ENCODE measurements around the gene GRK5. TPM values are rescaled to one million over a fixed set of nuclear protein-coding genes. Genes with fewer than 3 reads are reported as not detected.

Gene GRK5
- total RNA-seq, 1 experiment from 2014 or later, result 4.8 TPM

DNA sequence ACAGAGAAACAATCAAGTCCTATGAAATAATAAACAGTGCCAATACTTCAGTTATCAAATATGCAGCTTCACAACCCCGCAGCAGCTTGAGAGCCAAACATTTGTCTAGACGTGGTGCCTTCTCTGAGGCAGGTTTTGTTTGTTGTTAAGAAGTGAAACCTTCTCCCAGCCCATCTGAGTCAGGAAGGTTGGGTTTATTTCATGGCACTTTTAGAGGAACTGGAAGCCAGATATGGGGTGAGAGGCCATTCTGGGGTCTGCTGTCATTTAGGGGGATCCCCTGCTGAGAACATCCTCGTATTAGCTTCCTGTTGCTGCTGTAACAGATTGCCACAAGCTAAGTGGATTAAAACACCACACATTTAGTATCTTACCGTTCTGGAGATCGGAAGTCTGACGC is 113.6 kb downstream of the GRK5 start:
- no peak for DNase-seq
- Histone ChIP-seq H3K4me3 (no peak overlapping the region), H3F3A (ENCODE audit: insufficient read depth, low read depth) (peaks cover 23% of the 10 kb centered on the region), H3K27me3 (ENCODE audit: insufficient read depth, low read depth) (no peaks in the 10 kb centered on the region), H3K27ac (no peak overlapping the region), H3K9me2 (ENCODE audit: insufficient read depth) (no peaks in the 10 kb centered on the region), H3K9me3 (ENCODE audit: insufficient read depth, low read depth) (no peaks in the 10 kb centered on the region), H3K4me2 (no peak overlapping the region), H3K79me2 (ENCODE audit: low read depth) (no peaks in the 10 kb centered on the region), H4K20me1 (ENCODE audit: insufficient read depth) (no peaks in the 10 kb centered on the region), H2AFZ (no peak overlapping the region), H3K36me3 (ENCODE audit: low read depth) (no peaks in the 10 kb centered on the region), H3K4me1 (replicated peaks; ENCODE audit: insufficient read depth) (peaks cover 28% of the 10 kb centered on the region)
- BruUV-seq (replicated peaks), result no TSS peak
- POLR2A ChIA-PET (ENCODE audit: unreplicated experiment), result no interaction called here
- intact Hi-C loops (cut with micrococcal nuclease; ENCODE audit: unreplicated experiment), result no loop called here
- no peak for TF ChIP-seq EZH2 (IDR thresholded peaks at IDR 0.05; ENCODE audit: low read depth)
- TF ChIP-seq, protein P1, sequence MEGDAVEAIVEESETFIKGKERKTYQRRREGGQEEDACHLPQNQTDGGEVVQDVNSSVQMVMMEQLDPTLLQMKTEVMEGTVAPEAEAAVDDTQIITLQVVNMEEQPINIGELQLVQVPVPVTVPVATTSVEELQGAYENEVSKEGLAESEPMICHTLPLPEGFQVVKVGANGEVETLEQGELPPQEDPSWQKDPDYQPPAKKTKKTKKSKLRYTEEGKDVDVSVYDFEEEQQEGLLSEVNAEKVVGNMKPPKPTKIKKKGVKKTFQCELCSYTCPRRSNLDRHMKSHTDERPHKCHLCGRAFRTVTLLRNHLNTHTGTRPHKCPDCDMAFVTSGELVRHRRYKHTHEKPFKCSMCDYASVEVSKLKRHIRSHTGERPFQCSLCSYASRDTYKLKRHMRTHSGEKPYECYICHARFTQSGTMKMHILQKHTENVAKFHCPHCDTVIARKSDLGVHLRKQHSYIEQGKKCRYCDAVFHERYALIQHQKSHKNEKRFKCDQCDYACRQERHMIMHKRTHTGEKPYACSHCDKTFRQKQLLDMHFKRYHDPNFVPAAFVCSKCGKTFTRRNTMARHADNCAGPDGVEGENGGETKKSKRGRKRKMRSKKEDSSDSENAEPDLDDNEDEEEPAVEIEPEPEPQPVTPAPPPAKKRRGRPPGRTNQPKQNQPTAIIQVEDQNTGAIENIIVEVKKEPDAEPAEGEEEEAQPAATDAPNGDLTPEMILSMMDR (conservative IDR thresholded peaks at IDR 0.05), result no peak
- CTCF ChIA-PET, result no interaction called here

DNA sequence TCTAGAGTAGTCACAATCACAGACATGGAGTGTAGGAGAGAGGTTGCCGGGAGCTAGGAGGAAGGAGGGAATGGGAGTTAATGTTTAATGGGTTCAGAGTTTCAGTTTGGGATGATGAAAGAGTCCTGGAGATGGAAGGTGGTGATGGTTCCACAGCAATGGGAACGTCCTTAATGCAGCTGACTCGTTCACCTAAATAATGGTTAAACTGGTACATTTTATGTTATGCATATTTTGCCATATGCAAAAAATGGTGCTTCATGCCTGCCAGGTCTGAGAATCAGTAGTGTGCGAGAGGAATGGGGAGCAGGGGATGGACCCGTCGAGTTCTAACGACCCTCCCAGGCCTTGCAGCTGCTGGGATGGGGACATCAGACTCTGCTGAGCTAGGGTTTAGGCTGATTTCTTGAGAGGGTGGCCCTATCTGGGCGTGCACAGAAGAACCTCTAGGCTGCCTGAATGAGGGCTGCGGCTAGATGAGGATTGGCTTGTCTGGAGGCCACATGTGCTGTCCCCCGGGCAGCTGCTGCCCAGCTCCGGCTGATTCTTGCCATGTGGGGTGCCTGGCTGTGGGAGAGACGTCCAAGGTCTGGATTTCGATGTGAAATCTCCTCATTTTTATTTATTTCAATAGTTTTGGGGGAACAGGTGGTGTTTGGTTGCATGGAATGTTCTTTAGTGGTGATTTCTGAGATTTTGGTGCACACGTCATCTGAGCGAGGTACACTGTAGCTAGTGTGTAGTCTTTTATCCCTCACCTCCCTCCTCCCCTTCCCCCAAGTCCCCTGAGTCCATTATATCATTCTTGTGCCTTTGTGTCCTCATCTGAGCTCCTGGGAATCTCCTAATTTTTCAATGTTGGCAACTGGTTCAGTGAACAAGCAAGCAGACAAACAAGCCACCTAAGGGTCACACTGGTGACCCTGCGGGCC is 116.0 kb downstream of the GRK5 start:
- TF ChIP-seq EZH2 (IDR thresholded peaks at IDR 0.05; ENCODE audit: low read depth), result no peak
- TF ChIP-seq, protein P1 (conservative IDR thresholded peaks at IDR 0.05), result no peak
- peaks cover 4% of the 10 kb centered on the region for H3K4me1 ChIP-seq (replicated peaks; ENCODE audit: insufficient read depth)
- H3K9me3 ChIP-seq (ENCODE audit: insufficient read depth, low read depth), result no peaks in the 10 kb centered on the region
- H3K79me2 ChIP-seq (ENCODE audit: low read depth), result no peaks in the 10 kb centered on the region
- no peak overlapping the region for H3K4me3 ChIP-seq
- no TSS peak for BruUV-seq (replicated peaks)
- H4K20me1 ChIP-seq (ENCODE audit: insufficient read depth), result no peaks in the 10 kb centered on the region
- no peak overlapping the region for H2AFZ ChIP-seq
- intact Hi-C loops (cut with micrococcal nuclease; ENCODE audit: unreplicated experiment), result no loop called here
- ChIA-PET CTCF (no interaction called here), POLR2A (ENCODE audit: unreplicated experiment) (interaction anchor here (0.6 kb wide), 1 partner anchor 328 kb away, joined by 5 read pairs; the partner anchor contains the start of gene BAG3)
- no peaks in the 10 kb centered on the region for H3K36me3 ChIP-seq (ENCODE audit: low read depth)
- no peaks in the 10 kb centered on the region for H3K27me3 ChIP-seq (ENCODE audit: insufficient read depth, low read depth)
- H3K9me2 ChIP-seq (ENCODE audit: insufficient read depth), result no peaks in the 10 kb centered on the region
- no peak overlapping the region for H3K4me2 ChIP-seq
- no peak overlapping the region for H3K27ac ChIP-seq
- DNase-seq, result no peak
- peaks cover 1% of the 10 kb centered on the region; the same call in 1 of the 2 replicates for H3F3A ChIP-seq (ENCODE audit: insufficient read depth, low read depth)

DNA sequence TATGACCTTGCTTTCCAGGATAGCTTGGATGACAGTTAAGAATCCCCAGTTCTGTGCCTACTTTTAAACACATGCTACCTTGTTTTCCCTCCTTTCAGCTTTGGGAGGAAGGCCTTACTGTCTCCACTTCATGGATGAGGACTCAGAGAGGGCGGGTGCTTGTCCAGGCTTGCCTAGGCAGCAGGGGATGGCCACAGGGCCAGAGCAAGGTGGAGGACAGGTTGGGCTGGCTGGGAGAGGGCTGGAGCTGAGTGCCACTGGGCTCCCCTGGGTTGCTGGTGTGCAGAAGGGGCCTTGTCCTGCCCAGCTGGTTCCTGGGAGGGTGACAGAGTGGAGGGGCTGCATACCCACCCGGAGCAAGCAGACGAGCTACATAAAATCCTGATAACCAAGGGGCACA is 117.8 kb downstream of the GRK5 start:
- Histone ChIP-seq H3K27me3 (ENCODE audit: insufficient read depth, low read depth) (no peaks in the 10 kb centered on the region), H3K9me3 (ENCODE audit: insufficient read depth, low read depth) (no peaks in the 10 kb centered on the region), H3K27ac (no peak overlapping the region), H3K9me2 (ENCODE audit: insufficient read depth) (no peaks in the 10 kb centered on the region), H3K36me3 (ENCODE audit: low read depth) (no peaks in the 10 kb centered on the region), H3K4me1 (replicated peaks; ENCODE audit: insufficient read depth) (no peaks in the 10 kb centered on the region), H2AFZ (no peak overlapping the region), H3K4me2 (no peak overlapping the region), H3K4me3 (no peak overlapping the region), H4K20me1 (ENCODE audit: insufficient read depth) (no peaks in the 10 kb centered on the region), H3K79me2 (ENCODE audit: low read depth) (no peaks in the 10 kb centered on the region), H3F3A (ENCODE audit: insufficient read depth, low read depth) (no peaks in the 10 kb centered on the region)
- intact Hi-C loops (cut with micrococcal nuclease; ENCODE audit: unreplicated experiment), result no loop called here
- CTCF ChIA-PET, result no interaction called here
- BruUV-seq (replicated peaks), result no TSS peak
- no peak for TF ChIP-seq EZH2 (IDR thresholded peaks at IDR 0.05; ENCODE audit: low read depth)
- TF ChIP-seq, protein P1 (conservative IDR thresholded peaks at IDR 0.05), result no peak
- POLR2A ChIA-PET (ENCODE audit: unreplicated experiment), result interaction anchor here (0.7 kb wide), 1 partner anchor 14 kb away, joined by 5 read pairs; no protein-coding TSS in a partner anchor
- DNase-seq, result no peak

All from PC-9 (cell line).